SU-DHL-6 (cell line): ENCODE measurements around the gene ZNF768.

Experiments
- H2AFZ ChIP-seq: fragments of 200-600 bp; sonication (generic); 2 replicates; pipeline ENCODE4 v1.6.1; 2014; ENCODE audit warnings: low read depth, mild to moderate bottlenecking, moderate library complexity, mixed read lengths, antibody characterized with exemption, low read length; ENCODE audit not compliant: severe bottlenecking
- H3F3A ChIP-seq: fragments of 200-600 bp; shearing (Covaris generic); 2 replicates; pipeline ENCODE4 v1.6.0; 2016; ENCODE audit warnings: antibody characterized with exemption, mild to moderate bottlenecking; ENCODE audit not compliant: insufficient read depth
- H3K27ac ChIP-seq: fragments of 200-600 bp; sonication (generic); 2 replicates; pipeline ENCODE4 v1.5.1; 2016; ENCODE audit warnings: low read depth, mild to moderate bottlenecking, low read length, moderate library complexity, mixed read lengths
- H3K27me3 ChIP-seq: fragments of 200-600 bp; sonication (generic), shearing (Covaris generic); 2 replicates; pipeline ENCODE4 v1.6.0; 2014; ENCODE audit warnings: mild to moderate bottlenecking, low read length
- H3K36me3 ChIP-seq: fragments of 200-600 bp; sonication (generic); 2 replicates; pipeline ENCODE4 v1.6.1; 2014; ENCODE audit warnings: mild to moderate bottlenecking, low read length, mixed read lengths
- H3K4me2 ChIP-seq: fragments of 300-600, 200-600 bp; shearing (Covaris generic), sonication (generic); 2 replicates; pipeline ENCODE4 v1.6.0; 2014; ENCODE audit warnings: low read length, low read depth, mild to moderate bottlenecking; ENCODE audit not compliant: poor library complexity, severe bottlenecking
- H3K4me3 ChIP-seq: fragments of 200-600 bp; sonication (generic); 2 replicates; pipeline ENCODE4 v1.5.1; 2014; ENCODE audit warnings: antibody characterized with exemption, low read length, mild to moderate bottlenecking, mixed read lengths; ENCODE audit not compliant: insufficient read depth, poor library complexity, severe bottlenecking
- H3K79me2 ChIP-seq: fragments of 200-600 bp; sonication (generic); 2 replicates; pipeline ENCODE4 v1.6.1; 2014; ENCODE audit warnings: mild to moderate bottlenecking, low read length, moderate library complexity; ENCODE audit not compliant: insufficient read depth
- H3K9ac ChIP-seq: fragments of 200-600 bp; sonication (generic); 2 replicates; pipeline ENCODE4 v1.7.0; 2014; ENCODE audit warnings: mild to moderate bottlenecking, low read length
- H3K9me2 ChIP-seq: fragments of 200-600 bp; sonication (generic); replicated peaks from 2 replicates; pipeline ENCODE4 v1.6.1; 2014; ENCODE audit warnings: low read length; ENCODE audit not compliant: insufficient read depth
- H3K9me3 ChIP-seq: fragments of 200-600 bp; sonication (generic); 2 replicates; pipeline ENCODE4 v1.6.1; 2014; ENCODE audit warnings: low read length, mixed read lengths; ENCODE audit not compliant: insufficient read depth
- H4K20me1 ChIP-seq: fragments of 200-600 bp; sonication (generic); 2 replicates; pipeline ENCODE4 v1.6.1; 2014; ENCODE audit warnings: low read depth, mild to moderate bottlenecking, antibody characterized with exemption, low read length, moderate library complexity, mixed read lengths
- EZH2phosphoT487 ChIP-seq: fragments of 200-600 bp; sonication (generic), shearing (Covaris generic); conservative IDR thresholded peaks from 2 replicates; pipeline ENCODE4 v1.6.1; 2018; ENCODE audit warnings: mild to moderate bottlenecking, antibody characterized with exemption, low read length, moderate library complexity, mixed read lengths
- TF ChIP-seq, protein P1 (sequence below): fragments of 200-600 bp; sonication (generic); IDR thresholded peaks from one replicate; pipeline ENCODE4 v1.5.1; 2017; ENCODE audit warnings: antibody characterized with exemption, mild to moderate bottlenecking, low read length, moderate library complexity; ENCODE audit not compliant: insufficient read depth, poor library complexity, severe bottlenecking

The ZNF768 gene

GRCh38 chr16:30491744-30492308 lies 34.5 kb downstream of the ZNF768 start:
- Histone ChIP-seq H3K9ac (no peak overlapping the region), H3K4me2 (no peak overlapping the region), H3F3A (0 out of 2 replicates have a peak, but pooled peaks cover 4% of the 10 kb centered on the region), H3K9me3 (no peaks in the 10 kb centered on the region), H3K36me3 (peaks cover 42% of the 10 kb centered on the region), H3K79me2 (peaks cover 11% of the 10 kb centered on the region), H3K9me2 (no peaks in the 10 kb centered on the region), H4K20me1 (no peaks in the 10 kb centered on the region), H2AFZ (no peak overlapping the region), H3K27ac (no peak overlapping the region), H3K4me3 (no peak overlapping the region), H3K27me3 (no peaks in the 10 kb centered on the region)
- TF ChIP-seq, protein P1, sequence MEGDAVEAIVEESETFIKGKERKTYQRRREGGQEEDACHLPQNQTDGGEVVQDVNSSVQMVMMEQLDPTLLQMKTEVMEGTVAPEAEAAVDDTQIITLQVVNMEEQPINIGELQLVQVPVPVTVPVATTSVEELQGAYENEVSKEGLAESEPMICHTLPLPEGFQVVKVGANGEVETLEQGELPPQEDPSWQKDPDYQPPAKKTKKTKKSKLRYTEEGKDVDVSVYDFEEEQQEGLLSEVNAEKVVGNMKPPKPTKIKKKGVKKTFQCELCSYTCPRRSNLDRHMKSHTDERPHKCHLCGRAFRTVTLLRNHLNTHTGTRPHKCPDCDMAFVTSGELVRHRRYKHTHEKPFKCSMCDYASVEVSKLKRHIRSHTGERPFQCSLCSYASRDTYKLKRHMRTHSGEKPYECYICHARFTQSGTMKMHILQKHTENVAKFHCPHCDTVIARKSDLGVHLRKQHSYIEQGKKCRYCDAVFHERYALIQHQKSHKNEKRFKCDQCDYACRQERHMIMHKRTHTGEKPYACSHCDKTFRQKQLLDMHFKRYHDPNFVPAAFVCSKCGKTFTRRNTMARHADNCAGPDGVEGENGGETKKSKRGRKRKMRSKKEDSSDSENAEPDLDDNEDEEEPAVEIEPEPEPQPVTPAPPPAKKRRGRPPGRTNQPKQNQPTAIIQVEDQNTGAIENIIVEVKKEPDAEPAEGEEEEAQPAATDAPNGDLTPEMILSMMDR: no peak
- no peak for TF ChIP-seq EZH2phosphoT487

DNA sequence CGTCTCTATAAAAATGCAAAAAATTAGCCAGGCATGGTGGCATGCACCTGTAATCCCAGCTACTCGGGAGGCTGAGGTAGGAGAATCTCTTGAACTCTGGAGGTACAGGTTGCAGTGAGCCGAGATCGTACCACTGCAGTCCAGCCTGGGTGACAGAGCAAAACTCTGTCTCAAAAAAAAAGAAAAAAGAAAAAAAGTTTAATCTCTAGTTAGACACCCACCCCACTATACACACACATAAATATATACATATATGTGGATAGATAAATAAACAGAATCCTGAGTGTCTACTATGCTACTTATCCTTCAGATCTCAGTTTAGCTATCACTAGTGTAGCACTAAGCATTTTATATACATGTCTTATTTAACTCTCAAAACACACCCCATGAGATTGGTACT lies 35.1 kb downstream of the ZNF768 start:
- no peaks in the 10 kb centered on the region for H4K20me1 ChIP-seq
- no peaks in the 10 kb centered on the region for H3K27me3 ChIP-seq
- H3K4me3 ChIP-seq: no peak overlapping the region
- no peaks in the 10 kb centered on the region for H3K9me2 ChIP-seq
- H3K36me3 ChIP-seq: peaks cover 40% of the 10 kb centered on the region
- H3K9me3 ChIP-seq: no peaks in the 10 kb centered on the region
- no peak overlapping the region for H3K9ac ChIP-seq
- H3K79me2 ChIP-seq: peaks cover 11% of the 10 kb centered on the region
- H3F3A ChIP-seq: 0 out of 2 replicates have a peak, but pooled peaks cover 4% of the 10 kb centered on the region
- H3K27ac ChIP-seq: no peak overlapping the region
- no peak overlapping the region for H2AFZ ChIP-seq
- no peak overlapping the region for H3K4me2 ChIP-seq
- TF ChIP-seq EZH2phosphoT487: no peak
- TF ChIP-seq, protein P1: no peak

DNA sequence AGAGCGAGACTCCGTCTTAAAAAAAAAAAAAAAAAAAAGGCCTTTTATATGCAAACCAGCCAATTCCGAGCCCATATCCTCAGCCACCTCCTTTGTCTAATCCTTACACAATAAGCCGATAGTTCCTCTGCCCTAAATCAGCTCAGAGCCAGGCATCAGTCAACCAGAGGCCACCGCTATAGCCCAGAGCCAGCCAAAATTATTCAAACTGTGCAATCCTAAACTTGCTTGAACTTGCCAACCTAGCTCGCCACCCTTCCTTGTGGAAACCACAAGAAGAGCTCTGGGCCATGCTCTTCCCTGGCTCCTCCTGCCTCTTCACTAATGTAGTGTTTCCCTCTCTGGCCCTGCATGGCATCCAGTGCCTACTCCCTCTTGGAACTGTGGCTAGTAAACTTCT lies 36.2 kb downstream of the ZNF768 start:
- H3K27ac ChIP-seq: no peak overlapping the region
- no peak overlapping the region for H3K4me2 ChIP-seq
- H3K9me3 ChIP-seq: no peaks in the 10 kb centered on the region
- peaks cover 39% of the 10 kb centered on the region for H3K36me3 ChIP-seq
- H3K27me3 ChIP-seq: no peaks in the 10 kb centered on the region
- 0 out of 2 replicates have a peak, but pooled peaks cover 4% of the 10 kb centered on the region for H3F3A ChIP-seq
- no peaks in the 10 kb centered on the region for H4K20me1 ChIP-seq
- H3K9me2 ChIP-seq: no peaks in the 10 kb centered on the region
- no peak overlapping the region for H3K9ac ChIP-seq
- no peak overlapping the region for H3K4me3 ChIP-seq
- no peak overlapping the region for H2AFZ ChIP-seq
- TF ChIP-seq EZH2phosphoT487: no peak
- TF ChIP-seq, protein P1: no peak
- H3K79me2 ChIP-seq: peaks cover 15% of the 10 kb centered on the region
